Heart right ventricle (tissue), 16 donors: ENCODE results near the gene ARL8B. TPM values are rescaled to one million over a fixed set of nuclear protein-coding genes. Genes with fewer than 3 reads are reported as not detected.
A peak's percentile ranks its signal among the peaks of the same experiment; 100 is the strongest.

Experiments used
- ATAC-seq, 8 donors: fragments of 200-7000 bp; cut with Tn5 transposase; one replicate each; pipeline ENCODE4 v1.9.1; 2020; ENCODE audit warnings: mild to moderate bottlenecking in 8 of 8, moderate library complexity in 8 of 8, moderate number of reproducible peaks in 1 of 8
- DNase-seq, 2 donors: peaks; one replicate each; pipeline ENCODE4 v3.0.0-alpha.2; 2020
- H3K27ac ChIP-seq, 10 donors: fragments of 200-600 bp; sonication (generic) in 2 of 10; one replicate each; pipeline versions ENCODE4 v1.5.0 to v1.8.0; 2020 to 2022; ENCODE audit warnings: mild to moderate bottlenecking in 3 of 10
- H3K27me3 ChIP-seq, 7 donors: fragments of 200-600 bp; one replicate each; pipeline ENCODE4 v1.8.0; 2021 to 2022; ENCODE audit warnings: mild to moderate bottlenecking in 2 of 7
- H3K36me3 ChIP-seq, 9 donors: fragments of 200-600 bp; sonication (generic) in 1 of 9; one replicate each; pipeline versions ENCODE4 v1.5.0 to v1.8.0; 2020 to 2022; ENCODE audit warnings: mild to moderate bottlenecking in 2 of 9
- H3K4me1 ChIP-seq, 9 donors: fragments of 200-600 bp; sonication (generic) in 1 of 9; one replicate each; pipeline versions ENCODE4 v1.5.0 to v1.8.0; 2020 to 2022; ENCODE audit warnings: mild to moderate bottlenecking in 4 of 9
- H3K4me3 ChIP-seq, 10 donors: fragments of 200-600 bp; sonication (generic) in 2 of 10; one replicate each; pipeline versions ENCODE4 v1.5.0 to v1.8.0; 2020 to 2022; ENCODE audit warnings: mild to moderate bottlenecking in 7 of 10, moderate library complexity in 2 of 10
- H3K9me3 ChIP-seq, 11 donors: fragments of 200-600 bp in 10 of 11; sonication (generic) in 2 of 11; one replicate each; pipeline versions ENCODE4 v1.5.0 to v1.8.0; 2013 to 2022; ENCODE audit warnings: mild to moderate bottlenecking in 2 of 11, control low read depth in 1 of 11, moderate library complexity in 1 of 11
- WGBS, 2 donors: extraction: QIAGEN DNeasy Blood & Tissue Kit; methylation state at CpG; one replicate each; pipeline ENCODE4 v1.1.7; 2013; ENCODE audit warnings: inconsistent platforms in 1 of 2; 5-methylcytosine and 5-hydroxymethylcytosine counted together
- intact Hi-C, 10 donors: fragments of 100-400 bp; cut with DNase I; formaldehyde crosslinking; loops; one replicate each; pipeline versions ENCODE4 v1.11.1 to v1.14.2; 2022
- long read RNA-seq, 3 donors: library from polyadenylated mRNA; unstranded; transcript quantifications; one replicate each; pipeline ENCODE4 v2.0.0, GENCODE V29; 2020 to 2021
- polyA plus RNA-seq, 2 donors: library from polyadenylated mRNA; stranded (reverse); fragments of 200-250 nt; gene quantifications; one replicate each; pipeline ENCODE4 v1.2.3, GENCODE V29; 2013
- total RNA-seq, 10 donors: library from RNA; stranded (reverse); fragmentation: NEBNext Ultra II Directional in 3 of 10; extraction: Animal tissue kit (Norgen Biotek cat#: 25700) in 3 of 10; gene quantifications; one replicate each; pipeline versions ENCODE4 v1.2.1 to v1.2.4, GENCODE V29; 2021 to 2023
- TF ChIP-seq, protein P1 (sequence below), 9 donors: fragments of 200-600 bp; sonication (generic) in 2 of 9; IDR thresholded peaks; one replicate each; pipeline versions ENCODE4 v1.5.0 to v1.8.0; 2021 to 2022; ENCODE audit warnings: antibody characterized with exemption in 9 of 9, mild to moderate bottlenecking in 5 of 9, moderate library complexity in 1 of 9
- donor health status: Arrhythmogenic right ventricular cardiomyopathy.
- donor health status: ischemic (EF 13 %, LVEDD 7.1; RV severe dilation, severe dysfunction).
- donor health status: healthy with polysubstance abuse.
- donor health status: DM: no; HTN: yes; CAD: no.
- donor health status: DM: no; HTN: no; CAD: no.
- donor health status: ischemic (EF 25% LVEDD 6.9; RV normal size, moderate dysfunction).
- donor health status: ischemic (EF 25% LVEDD 5.7; RV mildly dilated, moderate dysfunction).
- donor health status: healthy.
- donor health status: DM: yes; HTN: yes; CAD: no.
- donor health status: Ischemic cardiomyopathy.
- donor health status: ischemic (EF 35%, LVEDD 5.7; RV mildly dilated, moderate dysfunction).
- donor health status: nonischemic (EF 11% LVEDD 7.7; RV severe dilation, severe dysfunction).
- donor health status: DM: yes; HTN: yes; CAD: no.
- donor health status: PGD.
- donor health status: ischemic (EF 29% LVEDD 5.4; RV normal size, mild dysfunction).
- donor health status: nonischemic (EF 23%, LVEDD 6.1; RV moderate dilation, normal function).

ARL8B gene
- total RNA-seq (10 to 100 TPM; 56.1 to 74.1 (median 66.8) TPM), polyA plus RNA-seq (10 to 100 TPM; 31.7 to 55.3 TPM)
- long read RNA-seq, donor 1, transcript ARL8B-201 (7 exons, 3,005 nt), result major isoform, 111 of 114 reads
- long read RNA-seq, donor 1, partial matches to known transcripts, result 0 of 114 reads
- long read RNA-seq, donor 1, other reads (novel, unspliced or antisense), result 3 of 114 reads
- long read RNA-seq, donor 2, transcript ARL8B-201 (7 exons, 3,005 nt), result major isoform, 115 of 122 reads
- long read RNA-seq, donor 2, partial matches to known transcripts, result 1 of 122 reads
- long read RNA-seq, donor 2, other reads (novel, unspliced or antisense), result 6 of 122 reads
- long read RNA-seq, donor 3, transcript ARL8B-201 (7 exons, 3,005 nt), result major isoform, 202 of 235 reads
- long read RNA-seq, donor 3, partial matches to known transcripts, result 19 of 235 reads
- long read RNA-seq, donor 3, other reads (novel, unspliced or antisense), result 8 of 235 reads

DNA sequence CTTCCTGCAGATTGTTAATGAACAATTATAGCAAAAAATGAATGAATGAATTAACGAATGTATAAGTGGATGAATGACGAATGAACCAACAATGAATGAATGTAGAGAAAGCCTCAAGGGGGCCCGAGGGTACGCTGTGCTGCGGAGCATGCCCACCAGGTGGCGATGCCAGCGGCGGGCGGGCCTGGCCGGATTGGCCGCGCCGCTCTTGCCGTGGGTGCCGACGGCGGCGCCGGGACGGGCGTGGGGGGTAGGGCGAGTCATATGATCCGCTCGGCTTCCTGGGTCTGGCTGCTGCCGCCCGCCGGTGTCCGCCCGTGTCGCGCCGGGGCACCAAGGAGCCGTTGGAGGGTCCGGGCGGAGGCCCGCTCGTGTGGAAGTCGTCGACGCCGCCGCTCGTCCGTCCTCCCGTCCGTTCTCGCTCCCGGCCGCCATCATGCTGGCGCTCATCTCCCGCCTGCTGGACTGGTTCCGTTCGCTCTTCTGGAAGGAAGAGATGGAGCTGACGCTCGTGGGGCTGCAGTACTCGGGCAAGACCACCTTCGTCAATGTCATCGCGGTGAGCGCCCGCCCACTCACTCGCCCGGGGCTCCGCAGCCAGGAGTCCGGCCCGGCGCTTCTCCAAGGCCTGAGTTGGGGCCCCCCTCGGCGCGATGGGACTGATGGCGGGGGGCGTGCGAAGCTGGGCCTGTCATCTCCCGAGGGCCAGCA lies at the start of gene ARL8B:
Gene ARL8B, plus strand, starts transcription at position 263 of the 711 bp plus-strand sequence. Its CDS starts 174 bp downstream, at position 437.
- H3K4me1 ChIP-seq, result peaks cover 0 to 49% (median 44%) of the 10 kb centered on the region in 9 donors
- H3K27ac ChIP-seq, result peak within 1 kb of the TSS; percentile 57 to 97 (median 92)

DNA sequence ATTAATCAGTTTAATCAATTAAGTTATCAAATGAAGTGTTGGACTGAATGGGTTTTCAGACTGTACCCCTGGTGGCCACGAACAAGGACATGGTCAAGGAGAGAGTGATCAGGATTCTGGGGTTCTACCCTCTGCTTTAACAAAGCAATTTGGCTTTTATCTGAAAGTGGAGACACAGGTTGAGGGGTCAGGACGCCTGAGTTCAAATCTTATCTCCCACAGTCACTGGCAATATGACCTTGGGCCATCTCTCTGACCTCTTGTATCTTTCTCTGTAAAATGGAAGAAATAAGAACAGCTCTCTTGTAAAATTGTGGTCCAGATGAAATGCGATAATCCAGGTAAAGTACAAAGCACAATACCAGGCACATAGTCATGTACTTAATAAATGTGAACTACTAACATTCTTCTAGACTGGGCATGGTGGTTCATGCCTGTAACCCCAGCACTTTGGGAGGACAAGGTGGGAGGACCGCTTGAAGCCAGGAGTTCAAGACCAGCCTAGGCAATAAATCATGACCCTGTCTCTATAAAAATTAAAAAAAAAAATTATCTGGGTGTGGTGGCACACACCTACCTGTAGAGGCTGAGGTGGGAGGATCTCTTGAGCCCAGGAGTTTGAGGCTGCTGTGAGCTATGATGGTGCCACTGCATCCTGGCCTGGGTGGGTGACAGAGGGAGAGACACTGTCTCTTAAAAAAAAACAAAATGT lies 48.6 kb upstream of the ARL8B start:
- 70 to 76% methylated on average over 4 of the region's 4 CpGs for WGBS, 2 donors
- no peaks in the 10 kb centered on the region for H3K36me3 ChIP-seq
- TF ChIP-seq, protein P1, sequence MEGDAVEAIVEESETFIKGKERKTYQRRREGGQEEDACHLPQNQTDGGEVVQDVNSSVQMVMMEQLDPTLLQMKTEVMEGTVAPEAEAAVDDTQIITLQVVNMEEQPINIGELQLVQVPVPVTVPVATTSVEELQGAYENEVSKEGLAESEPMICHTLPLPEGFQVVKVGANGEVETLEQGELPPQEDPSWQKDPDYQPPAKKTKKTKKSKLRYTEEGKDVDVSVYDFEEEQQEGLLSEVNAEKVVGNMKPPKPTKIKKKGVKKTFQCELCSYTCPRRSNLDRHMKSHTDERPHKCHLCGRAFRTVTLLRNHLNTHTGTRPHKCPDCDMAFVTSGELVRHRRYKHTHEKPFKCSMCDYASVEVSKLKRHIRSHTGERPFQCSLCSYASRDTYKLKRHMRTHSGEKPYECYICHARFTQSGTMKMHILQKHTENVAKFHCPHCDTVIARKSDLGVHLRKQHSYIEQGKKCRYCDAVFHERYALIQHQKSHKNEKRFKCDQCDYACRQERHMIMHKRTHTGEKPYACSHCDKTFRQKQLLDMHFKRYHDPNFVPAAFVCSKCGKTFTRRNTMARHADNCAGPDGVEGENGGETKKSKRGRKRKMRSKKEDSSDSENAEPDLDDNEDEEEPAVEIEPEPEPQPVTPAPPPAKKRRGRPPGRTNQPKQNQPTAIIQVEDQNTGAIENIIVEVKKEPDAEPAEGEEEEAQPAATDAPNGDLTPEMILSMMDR (IDR thresholded peaks at IDR 0.05), result no peak
- DNase-seq (no peak), ATAC-seq (no peak)
- peaks cover 0 to 4% (median 0%) of the 10 kb centered on the region in 9 donors for H3K4me1 ChIP-seq
- H3K27me3 ChIP-seq, result peaks cover 0 to 5% (median 0%) of the 10 kb centered on the region in 7 donors
- no peak overlapping the region for H3K27ac ChIP-seq
- no peak overlapping the region for H3K4me3 ChIP-seq
- intact Hi-C loops, result no loop called here
- no peaks in the 10 kb centered on the region for H3K9me3 ChIP-seq

More for the DNA sequence above, at the start of gene ARL8B:
- Histone ChIP-seq H3K4me3 (peak within 1 kb of the TSS; percentile 79 to 100 (median 98)), H3K9me3 (no peaks in the 10 kb centered on the region), H3K36me3 (peaks cover 0 to 12% (median 0%) of the 10 kb centered on the region in 9 donors), H3K27me3 (no peaks in the 10 kb centered on the region)
- intact Hi-C loops, result loop anchor here in 9 of 10 donors (1.0 to 10.0 kb wide), 4 partner anchors 63 to 65 kb away; partner anchors contain the start of gene EDEM1 (in 9 of the 9)
- DNase-seq (peak; percentile 91 to 92), ATAC-seq (peak; percentile 98 to 99 (median 99))
- WGBS, 2 donors, result 0 to 1% methylated on average over 55 to 74 of the region's 74 CpGs
- TF ChIP-seq, protein P1 (IDR thresholded peaks at IDR 0.05), result peak; percentile 94 to 99 (median 97)

DNA sequence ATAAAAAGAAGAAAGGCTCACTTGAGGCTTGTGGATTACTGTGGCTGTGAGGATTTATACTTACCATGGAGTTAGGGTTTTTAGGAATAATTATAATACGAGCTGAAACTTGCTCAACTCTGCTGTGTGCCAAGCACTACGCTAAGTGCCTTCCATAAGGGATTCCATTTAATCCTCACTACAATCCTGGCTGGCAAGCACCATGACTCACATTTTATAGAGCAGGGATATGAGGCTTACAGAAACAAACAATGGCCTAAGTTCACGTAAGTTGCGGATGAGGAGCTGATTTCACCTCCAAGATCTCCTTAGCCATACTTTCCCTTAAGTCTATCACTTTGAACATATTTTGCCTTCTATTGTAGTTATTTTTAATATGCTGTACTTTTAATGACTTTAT lies 43.9 kb upstream of the ARL8B start:
- DNase-seq (no peak), ATAC-seq (no peak)
- Histone ChIP-seq H3K9me3 (no peaks in the 10 kb centered on the region), H3K4me3 (no peak overlapping the region), H3K4me1 (no peaks in the 10 kb centered on the region), H3K36me3 (no peaks in the 10 kb centered on the region), H3K27ac (no peak overlapping the region), H3K27me3 (peaks cover 0 to 8% (median 0%) of the 10 kb centered on the region in 7 donors)
- intact Hi-C loops, result no loop called here
- WGBS, 2 donors, result 87 to 92% methylated on average over 4 of the region's 4 CpGs
- TF ChIP-seq, protein P1 (IDR thresholded peaks at IDR 0.05), result no peak

DNA sequence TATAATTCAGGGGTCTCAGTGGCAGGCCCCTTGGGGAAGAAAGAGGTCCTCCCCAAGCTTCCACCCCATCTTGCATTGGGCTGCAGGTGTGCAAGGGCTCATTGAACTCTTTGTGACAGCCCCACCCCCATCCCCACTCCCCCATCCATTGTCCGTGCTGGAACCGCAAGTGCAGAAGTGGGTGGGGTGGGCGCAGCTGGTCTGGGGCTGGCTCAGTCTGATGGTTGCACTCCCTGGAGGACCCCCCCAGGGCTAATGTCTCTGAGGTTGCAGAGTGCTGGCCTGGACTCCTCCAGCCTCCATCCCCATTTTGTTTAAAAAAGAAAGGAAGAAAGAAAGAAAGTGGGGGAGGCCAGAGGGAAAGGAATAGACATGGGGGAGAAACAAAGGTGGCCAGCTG lies 42.3 kb upstream of the ARL8B start:
- intact Hi-C loops, result no loop called here

More for the DNA sequence above, 42.3 kb upstream of the ARL8B start:
- ATAC-seq (no peak), DNase-seq (no peak)
- H3K27me3 ChIP-seq, result peaks cover 0 to 8% (median 0%) of the 10 kb centered on the region in 7 donors
- H3K4me1 ChIP-seq, result no peaks in the 10 kb centered on the region
- TF ChIP-seq, protein P1 (IDR thresholded peaks at IDR 0.05), result no peak
- H3K27ac ChIP-seq, result no peak overlapping the region
- whole genome bisulfite sequencing, 2 donors, result 81 to 84% methylated on average over 3 of the region's 3 CpGs
- no peaks in the 10 kb centered on the region for H3K9me3 ChIP-seq
- H3K4me3 ChIP-seq, result no peak overlapping the region
- H3K36me3 ChIP-seq, result no peaks in the 10 kb centered on the region
